HepG2 (cell line): Measurements from ENCODE around the gene ACADSB. TPM values are rescaled to one million over a fixed set of nuclear protein-coding genes. Genes with fewer than 3 reads are reported as not detected.

ENCODE experiments used
- CREM ChIP-seq, 2 experiments: sonication (generic) in 1 of 2; formaldehyde crosslinking in 1 of 2; IDR thresholded peaks; 2 replicates each; pipeline versions ENCODE4 v1.4.0 to v1.6.1; 2016 to 2020; ENCODE audit warnings: antibody characterized with exemption in 1 of 2, mild to moderate bottlenecking in 1 of 2, missing genetic modification reagents in 1 of 2
- FOXA3 ChIP-seq: IDR thresholded peaks from 2 replicates; pipeline ENCODE4 v1.6.1; 2016; ENCODE audit warnings: missing genetic modification reagents, missing compliant biosample characterization
- KLF13 ChIP-seq: sonication (generic); formaldehyde crosslinking; IDR thresholded peaks from 2 replicates; pipeline ENCODE4 v1.4.0; 2020; ENCODE audit warnings: mild to moderate bottlenecking, missing genetic modification reagents
- LCORL ChIP-seq, 2 experiments: fragments of 450-650 bp in 1 of 2; sonication (generic) in 1 of 2; formaldehyde crosslinking in 1 of 2; IDR thresholded peaks; 2 replicates each; pipeline versions ENCODE4 v1.5.0 to v1.6.1; 2017 to 2020; ENCODE audit warnings: antibody characterized with exemption in 1 of 2, missing genetic modification reagents in 1 of 2
- MAZ ChIP-seq, 2 experiments: sonication (generic) in 1 of 2; formaldehyde crosslinking in 1 of 2; IDR thresholded peaks; 2 replicates each; pipeline versions ENCODE4 v1.5.0 to v1.6.1; 2012 to 2020; ENCODE audit warnings: low read depth in 2 of 2, mild to moderate bottlenecking in 2 of 2, borderline replicate concordance in 1 of 2, improper control_type of control experiment in 1 of 2, low read length in 1 of 2, missing genetic modification reagents in 1 of 2, moderate library complexity in 1 of 2
- NFE2L2 ChIP-seq: fragments of 150-350 bp; IDR thresholded peaks from 2 replicates; pipeline ENCODE4 v1.6.1; 2014; ENCODE audit warnings: low read length
- NR2F1 ChIP-seq, 2 experiments: fragments of 450-650 bp in 1 of 2; formaldehyde crosslinking in 1 of 2; IDR thresholded peaks; 2 replicates each; pipeline versions ENCODE4 v1.5.0 to v1.6.1; 2016 to 2020; ENCODE audit warnings: mild to moderate bottlenecking in 1 of 2, missing compliant biosample characterization in 1 of 2, missing genetic modification reagents in 1 of 2, moderate library complexity in 1 of 2
- RERE ChIP-seq: IDR thresholded peaks from 2 replicates; pipeline ENCODE4 v1.6.1; 2016; ENCODE audit warnings: low read depth, missing genetic modification reagents, missing compliant biosample characterization
- RNF219 ChIP-seq: sonication (generic); formaldehyde crosslinking; IDR thresholded peaks from 2 replicates; pipeline ENCODE4 v1.5.0; 2020; ENCODE audit warnings: mild to moderate bottlenecking, missing genetic modification reagents
- SIX1 ChIP-seq: sonication (generic); formaldehyde crosslinking; IDR thresholded peaks from 2 replicates; pipeline ENCODE4 v1.4.0; 2020; ENCODE audit warnings: missing genetic modification reagents, borderline replicate concordance
- SSRP1 ChIP-seq: IDR thresholded peaks from 2 replicates; pipeline ENCODE4 v1.6.1; 2016; ENCODE audit warnings: control low read depth
- TBX2 ChIP-seq: sonication (generic); formaldehyde crosslinking; IDR thresholded peaks from 2 replicates; pipeline ENCODE4 v1.5.0; 2020; ENCODE audit warnings: missing genetic modification reagents, mild to moderate bottlenecking, borderline replicate concordance
- TCF7L2 ChIP-seq: IDR thresholded peaks from 2 replicates; pipeline ENCODE4 v1.6.1; 2011; ENCODE audit warnings: mild to moderate bottlenecking, low read depth, low read length, moderate library complexity
- TFAP4 ChIP-seq: sonication (generic); IDR thresholded peaks from 2 replicates; pipeline ENCODE4 v1.6.1; 2016; ENCODE audit warnings: low read depth, borderline replicate concordance
- TGIF2 ChIP-seq: IDR thresholded peaks from 2 replicates; pipeline ENCODE4 v1.6.1; 2016; ENCODE audit warnings: control low read depth, missing compliant biosample characterization
- ZBTB20 ChIP-seq: sonication (generic); formaldehyde crosslinking; IDR thresholded peaks from 2 replicates; pipeline ENCODE4 v1.8.1; 2023; ENCODE audit warnings: missing genetic modification reagents, low read depth, mild to moderate bottlenecking, borderline replicate concordance
- ZNF331 ChIP-seq: sonication (generic); formaldehyde crosslinking; IDR thresholded peaks from 2 replicates; pipeline ENCODE4 v1.4.0; 2020; ENCODE audit warnings: missing genetic modification reagents
- ZNF552 ChIP-seq: sonication (generic); formaldehyde crosslinking; IDR thresholded peaks from 2 replicates; pipeline ENCODE4 v1.9.0; 2022; ENCODE audit warnings: missing genetic modification reagents, mild to moderate bottlenecking, borderline replicate concordance
- ZNF772 ChIP-seq: sonication (generic); formaldehyde crosslinking; IDR thresholded peaks from 2 replicates; pipeline ENCODE4 v1.5.0; 2020; ENCODE audit warnings: mild to moderate bottlenecking, missing genetic modification reagents
- ZSCAN9 ChIP-seq: IDR thresholded peaks from 2 replicates; pipeline ENCODE4 v1.6.1; 2016; ENCODE audit warnings: borderline replicate concordance
- polyA plus RNA-seq, 8 experiments: library from polyadenylated mRNA; depleted of rRNA in 3 of 8; stranded (reverse) in 7 of 8; unstranded in 1 of 8; fragments of >200 nt; fragmentation: Illumina TruSeq in 4 of 8; extraction: Trizol in 4 of 8; gene quantifications; 2 replicates each; pipeline versions ENCODE4 v1.2.1 to v1.2.3, GENCODE V29; 2011 to 2016; ENCODE audit warnings: low read depth in 4 of 8, missing spikeins in 1 of 8, mixed read lengths in 1 of 8; ENCODE audit not compliant: insufficient read depth in 1 of 8
- total RNA-seq, 5 experiments: library from RNA; depleted of rRNA; stranded (reverse); fragments of >200 nt; fragmentation: Illumina TruSeq; extraction: Trizol; gene quantifications; 2 replicates each; pipeline ENCODE4 v1.2.3, GENCODE V29; 2016; ENCODE audit warnings: low read depth in 1 of 5

The ACADSB gene
- total and polyA plus RNA-seq, 2 of the 13 experiments (the other 11 are each of a cell fraction or from before 2014, with no cell fraction given): 80.0 to 87.6 TPM

GRCh38 chr10:123019941-123020703 is 11.3 kb downstream of the ACADSB start (continued):
- TF ChIP-seq ZNF772 (CRISPR knock-in tag) (no peak), ZNF331 (CRISPR knock-in tag) (peak; percentile 51; the same call in 1 of the 2 replicates), TGIF2 (0 out of 2 replicates have a peak, but pooled peaks have one; percentile 46), KLF13 (CRISPR knock-in tag) (no peak), NFE2L2 (0 out of 2 replicates have a peak, but pooled peaks have one; percentile 32), LCORL (IDR thresholded peaks at IDR 0.05) (no peak), LCORL (CRISPR knock-in tag; IDR thresholded peaks at IDR 0.05) (0 out of 2 replicates have a peak, but pooled peaks have one; percentile 14), ZSCAN9 (peak; percentile 36; the same call in 1 of the 2 replicates), SSRP1 (CRISPR knock-in tag) (no peak), TBX2 (0 out of 2 replicates have a peak, but pooled peaks have one; percentile 50), CREM (IDR thresholded peaks at IDR 0.05) (peak; percentile 81), CREM (CRISPR knock-in tag; IDR thresholded peaks at IDR 0.05) (no peak), MAZ (IDR thresholded peaks at IDR 0.05; ENCODE audit: borderline replicate concordance, low read depth, low read length) (no peak), MAZ (CRISPR knock-in tag; IDR thresholded peaks at IDR 0.05; ENCODE audit: low read depth) (no peak), TCF7L2 (peak; percentile 61; the same call in 1 of the 2 replicates), RERE (CRISPR knock-in tag) (peak; percentile 53; the same call in 1 of the 2 replicates), TFAP4 (peak; percentile 55; the same call in 1 of the 2 replicates), SIX1 (peak; percentile 21; the same call in 1 of the 2 replicates), ZBTB20 (peak; percentile 89; the same call in 1 of the 2 replicates), FOXA3 (peak; percentile 62), ZNF552 (no peak), RNF219 (CRISPR knock-in tag) (0 out of 2 replicates have a peak, but pooled peaks have one; percentile 47), NR2F1 (CRISPR knock-in tag; IDR thresholded peaks at IDR 0.05) (peak in 1 of 2 experiments; percentile 4; a peak in 1 of 4 replicates)
